NCI-H446 (cell line): ENCODE data around the gene PHPT1.
A peak's percentile ranks its signal among the peaks of the same experiment; 100 is the strongest.
"Not testable (repeated sequence)": the region's sequence is repeated elsewhere in the genome, so short reads cannot be mapped to it uniquely, and the experiment has no call there.

Experiments
- DNase-seq, 2 experiments: peaks; one replicate each; lab custom pipeline; 2025; lab: John Stamatoyannopoulos, UW

PHPT1 gene

DNA sequence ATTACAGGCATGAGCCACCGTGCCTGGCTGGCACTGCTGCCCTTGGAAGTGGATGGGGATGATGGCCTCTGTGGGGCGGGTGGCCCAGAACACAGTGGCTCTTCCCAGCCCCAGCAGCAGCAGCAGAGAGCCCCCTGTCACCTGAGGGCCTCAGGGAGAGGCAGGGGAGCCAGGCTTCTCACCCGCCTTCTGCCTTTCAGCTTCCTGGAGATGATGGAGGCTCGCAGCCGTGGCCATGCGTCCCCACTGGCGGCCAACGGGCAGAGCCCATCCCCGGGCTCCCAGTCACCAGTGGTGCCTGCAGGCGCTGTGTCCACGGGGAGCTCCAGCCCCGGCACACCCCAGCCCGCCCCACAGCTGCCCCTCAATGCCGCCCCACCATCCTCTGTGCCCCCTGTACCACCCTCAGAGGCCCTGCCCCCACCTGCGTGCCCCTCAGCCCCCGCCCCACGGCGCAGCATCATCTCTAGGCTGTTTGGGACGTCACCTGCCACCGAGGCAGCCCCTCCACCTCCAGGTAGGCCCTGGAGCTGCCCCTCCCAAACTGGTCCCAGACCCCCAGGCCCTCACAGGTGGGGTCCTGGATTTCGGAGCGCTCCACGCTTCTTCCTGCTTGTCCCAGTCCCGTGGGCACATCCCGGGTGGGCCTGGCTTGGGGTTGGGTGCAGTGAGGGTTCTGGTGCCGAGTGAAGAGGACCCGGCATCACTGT is 11.9 kb upstream of the PHPT1 start:
- no peak for DNase-seq

DNA sequence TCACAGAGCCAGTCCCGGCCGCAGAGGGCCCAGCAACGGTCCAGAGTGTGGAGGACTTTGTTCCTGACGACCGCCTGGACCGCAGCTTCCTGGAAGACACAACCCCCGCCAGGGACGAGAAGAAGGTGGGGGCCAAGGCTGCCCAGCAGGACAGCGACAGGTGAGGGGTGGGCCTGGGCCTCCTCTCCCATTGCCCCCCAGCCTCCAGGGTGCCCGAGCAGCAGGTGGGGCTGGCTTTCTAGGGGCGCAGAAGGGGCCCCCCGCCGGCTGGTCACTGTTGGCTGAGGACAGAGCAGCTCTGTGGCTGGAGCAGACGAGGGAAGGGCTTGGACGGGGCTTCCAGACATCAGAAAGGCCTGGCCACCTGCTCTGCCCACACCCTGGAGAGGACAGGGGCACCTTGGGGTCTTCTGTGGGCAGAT is 11.3 kb upstream of the PHPT1 start:
- DNase-seq: not testable (repeated sequence)

DNA sequence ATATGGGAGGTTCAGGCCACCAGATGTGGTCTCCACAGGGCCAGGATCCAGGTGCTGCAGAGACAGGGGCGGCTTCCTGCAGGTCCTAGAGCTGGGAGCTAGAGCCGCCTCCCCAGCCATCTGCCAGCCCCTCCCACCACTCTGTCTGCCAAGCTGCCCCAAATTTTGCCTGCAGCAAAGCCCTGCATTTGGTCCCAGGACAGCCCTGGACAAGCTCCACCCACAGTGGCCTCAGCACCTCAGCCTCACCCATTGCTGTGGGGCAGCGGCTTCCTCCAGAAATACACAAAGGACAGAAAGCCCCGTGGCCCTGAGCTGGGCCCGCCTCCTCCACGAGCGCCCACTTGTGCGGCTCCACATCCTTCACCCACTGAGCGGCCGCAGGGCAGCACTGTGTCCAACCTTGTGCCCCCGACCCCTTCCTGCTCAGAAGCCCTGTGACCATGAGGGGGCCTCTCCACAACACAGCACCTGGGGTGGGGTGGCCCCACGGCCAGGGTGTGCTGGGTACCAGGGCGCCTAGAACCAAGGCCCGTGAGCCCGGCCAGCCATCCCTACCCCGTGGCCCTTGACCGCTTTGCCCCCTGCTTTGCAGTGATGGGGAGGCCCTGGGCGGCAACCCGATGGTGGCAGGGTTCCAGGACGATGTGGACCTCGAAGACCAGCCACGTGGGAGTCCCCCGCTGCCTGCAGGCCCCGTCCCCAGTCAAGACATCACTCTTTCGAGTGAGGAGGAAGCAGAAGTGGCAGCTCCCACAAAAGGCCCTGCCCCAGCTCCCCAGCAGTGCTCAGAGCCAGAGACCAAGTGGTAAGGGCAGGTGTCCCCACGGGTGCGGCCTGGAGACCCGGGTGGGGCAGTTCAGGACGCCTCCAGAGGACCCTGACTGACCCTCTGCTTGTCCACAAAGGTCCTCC is 10.6 kb upstream of the PHPT1 start:
- DNase-seq: no peak

DNA sequence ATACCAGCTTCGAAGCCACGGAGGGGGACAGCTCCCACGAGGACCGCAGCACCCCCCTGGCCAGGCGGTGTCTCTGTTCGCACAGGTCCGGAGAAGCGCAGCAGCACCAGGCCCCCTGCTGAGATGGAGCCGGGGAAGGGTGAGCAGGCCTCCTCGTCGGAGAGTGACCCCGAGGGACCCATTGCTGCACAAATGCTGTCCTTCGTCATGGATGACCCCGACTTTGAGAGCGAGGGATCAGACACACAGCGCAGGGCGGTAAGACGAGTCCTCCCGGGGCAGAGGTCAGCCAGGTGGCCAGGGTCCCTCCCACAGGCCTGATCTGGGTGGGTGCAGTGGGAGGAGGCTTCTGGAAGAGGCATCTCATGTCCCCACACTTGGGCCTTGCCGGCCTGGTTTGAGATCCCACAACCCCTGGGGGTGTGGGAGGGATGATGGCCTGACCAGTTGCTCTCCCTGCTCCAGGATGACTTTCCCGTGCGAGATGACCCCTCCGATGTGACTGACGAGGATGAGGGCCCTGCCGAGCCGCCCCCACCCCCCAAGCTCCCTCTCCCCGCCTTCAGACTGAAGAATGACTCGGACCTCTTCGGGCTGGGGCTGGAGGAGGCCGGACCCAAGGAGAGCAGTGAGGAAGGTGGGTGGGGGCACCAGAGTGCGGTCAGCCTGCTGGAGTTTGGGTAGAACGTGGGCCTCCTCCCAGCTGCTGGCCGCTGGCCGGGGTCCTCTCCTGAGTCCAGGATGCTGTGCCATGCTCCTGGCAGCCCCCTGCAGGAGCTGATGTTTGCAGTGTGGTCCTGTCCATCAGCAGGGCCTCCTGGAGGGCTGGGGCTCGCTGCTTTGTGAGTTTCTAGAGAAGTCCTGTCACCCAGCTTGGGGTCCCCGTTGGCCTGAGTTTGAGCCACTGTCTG is 9.7 kb upstream of the PHPT1 start:
- DNase-seq: no peak

DNA sequence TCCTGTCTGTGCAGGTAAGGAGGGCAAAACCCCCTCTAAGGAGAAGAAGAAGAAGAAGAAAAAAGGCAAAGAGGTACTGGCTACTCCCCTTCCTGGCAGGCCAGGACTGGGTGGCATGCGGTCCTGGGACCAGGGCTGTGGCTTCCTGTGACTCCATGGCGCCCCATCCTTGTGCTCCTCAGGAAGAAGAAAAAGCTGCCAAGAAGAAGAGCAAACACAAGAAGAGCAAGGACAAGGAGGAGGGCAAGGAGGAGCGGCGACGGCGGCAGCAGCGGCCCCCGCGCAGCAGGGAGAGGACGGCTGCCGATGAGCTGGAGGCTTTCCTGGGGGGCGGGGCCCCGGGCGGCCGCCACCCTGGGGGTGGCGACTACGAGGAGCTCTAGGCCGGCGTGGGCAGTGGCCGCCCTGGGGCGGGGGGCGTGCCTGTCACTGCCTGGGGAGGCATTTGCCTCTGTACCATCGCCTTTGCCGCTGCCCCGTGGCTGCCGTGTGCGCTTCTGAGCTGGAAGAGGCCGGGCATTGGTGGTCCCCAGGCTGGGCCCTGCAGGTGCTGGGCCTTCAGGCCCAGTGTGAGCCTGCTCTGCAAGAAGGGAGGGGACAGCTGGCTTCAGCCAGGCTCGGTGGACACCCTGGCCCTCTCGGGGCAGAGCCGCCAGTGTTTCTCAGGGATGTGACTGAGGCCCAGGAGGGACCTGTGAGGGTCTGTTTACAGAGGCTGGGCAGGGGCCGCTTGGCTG is 8.9 kb upstream of the PHPT1 start:
- DNase-seq: no peak

DNA sequence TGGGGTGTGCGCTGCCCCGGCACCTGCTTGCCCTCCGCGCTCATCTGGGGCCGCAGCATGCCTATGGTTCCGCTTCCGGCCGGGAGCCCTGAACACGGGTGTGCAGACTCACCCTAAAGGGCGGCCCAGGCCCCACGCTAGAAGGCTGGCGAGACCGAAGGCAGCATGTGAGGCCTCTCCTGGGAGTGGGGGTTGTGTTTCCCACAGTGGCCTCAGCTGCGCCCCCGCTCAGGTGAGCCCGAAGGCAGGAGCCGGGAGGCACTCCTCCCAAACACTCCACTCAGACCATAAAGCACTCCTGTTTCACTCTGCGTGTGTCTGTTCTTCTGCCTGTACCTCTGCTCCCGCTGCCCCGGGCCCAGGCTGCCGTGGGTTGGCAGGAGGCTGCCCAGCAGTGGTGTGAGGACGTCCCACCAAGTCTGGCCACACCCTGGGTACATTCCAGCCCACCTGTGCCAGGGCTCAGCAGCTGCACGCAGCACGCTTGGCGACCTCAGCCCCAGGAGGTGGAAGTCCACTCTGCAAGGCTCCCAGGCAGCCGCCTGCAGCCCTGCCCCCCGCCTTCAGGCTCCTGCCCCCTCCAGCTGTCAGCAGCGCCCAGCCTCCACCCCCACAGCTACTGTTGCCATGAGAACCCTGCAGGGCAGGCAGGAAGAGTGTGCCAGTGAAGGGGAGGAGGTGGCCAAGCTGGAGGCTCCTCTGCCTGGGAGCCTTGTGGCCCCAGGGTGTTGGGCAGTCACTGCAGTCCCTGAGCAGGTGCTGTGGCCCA is 8.1 kb upstream of the PHPT1 start:
- peak; percentile 16 to 72 for DNase-seq

DNA sequence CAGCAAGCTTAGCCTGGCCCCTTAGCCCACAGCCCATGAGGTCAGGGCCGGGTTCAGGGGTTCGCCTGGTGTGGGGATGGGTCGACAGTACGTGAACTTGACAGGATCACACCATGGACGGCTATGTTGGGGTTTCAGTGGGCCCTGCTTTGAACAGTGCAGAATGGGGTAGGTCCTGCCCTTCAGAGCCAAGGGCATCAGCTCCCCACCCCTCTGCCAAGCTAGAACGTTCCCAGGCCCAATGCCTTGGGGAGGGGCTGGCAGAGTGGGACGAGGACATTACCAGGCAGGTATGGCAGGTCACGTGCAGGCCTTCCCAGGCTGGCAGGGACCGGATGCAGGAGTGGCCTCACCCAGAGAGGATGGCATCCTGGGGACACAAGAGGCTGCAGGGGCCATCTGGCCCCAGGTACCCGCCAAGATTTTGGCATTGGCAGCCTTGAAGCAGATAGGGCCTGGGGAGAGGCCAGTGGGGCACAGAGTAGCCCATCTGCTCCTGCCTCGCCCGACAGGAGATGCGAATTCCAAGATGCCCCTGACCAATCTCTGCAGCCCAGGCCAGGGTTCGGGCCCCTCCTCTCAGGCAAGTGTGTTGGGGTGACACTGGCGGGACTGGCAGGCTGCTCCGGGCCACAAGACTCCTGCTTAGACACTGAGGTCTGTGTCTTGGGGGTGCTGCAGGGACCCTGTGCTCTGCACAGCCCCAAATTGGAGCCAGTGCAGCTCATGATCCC is 7.4 kb upstream of the PHPT1 start:
- DNase-seq: peak in 1 of 2 experiments; percentile 58

DNA sequence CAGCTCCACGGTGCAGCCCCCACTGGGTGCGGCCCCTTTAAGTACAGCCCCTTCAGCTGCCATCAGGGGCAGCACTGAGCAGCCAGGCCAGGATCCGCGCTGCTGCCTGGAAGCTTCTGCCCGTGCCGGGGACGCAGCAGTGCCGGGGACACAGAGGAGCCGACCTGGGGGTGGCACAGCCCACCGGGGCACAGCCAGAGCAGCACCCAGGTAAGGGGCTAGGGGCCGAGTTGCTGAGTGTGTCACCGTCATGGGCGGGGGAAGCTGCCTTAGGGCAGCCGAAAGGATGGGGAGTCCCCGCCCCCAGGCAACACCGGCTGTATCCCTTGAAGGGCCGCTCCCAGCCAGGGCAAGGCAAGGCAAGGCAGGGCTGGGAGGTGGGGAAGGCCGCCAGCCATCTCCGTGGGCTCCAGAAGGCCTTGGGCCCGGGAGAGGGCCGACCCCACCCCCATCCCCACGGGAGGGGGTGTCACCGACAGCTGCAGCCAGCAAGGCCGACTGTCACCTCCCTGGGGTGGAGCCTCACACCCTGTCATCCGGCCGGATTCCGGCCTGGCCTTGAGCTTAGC is 6.7 kb upstream of the PHPT1 start, which contains the start of gene AJM1:
AJM1 (plus strand) TSS at position 99 of the 569 bp plus-strand sequence. CDS start 1,937 bp downstream, outside the sequence.
- peak; percentile 12 to 63 for DNase-seq

DNA sequence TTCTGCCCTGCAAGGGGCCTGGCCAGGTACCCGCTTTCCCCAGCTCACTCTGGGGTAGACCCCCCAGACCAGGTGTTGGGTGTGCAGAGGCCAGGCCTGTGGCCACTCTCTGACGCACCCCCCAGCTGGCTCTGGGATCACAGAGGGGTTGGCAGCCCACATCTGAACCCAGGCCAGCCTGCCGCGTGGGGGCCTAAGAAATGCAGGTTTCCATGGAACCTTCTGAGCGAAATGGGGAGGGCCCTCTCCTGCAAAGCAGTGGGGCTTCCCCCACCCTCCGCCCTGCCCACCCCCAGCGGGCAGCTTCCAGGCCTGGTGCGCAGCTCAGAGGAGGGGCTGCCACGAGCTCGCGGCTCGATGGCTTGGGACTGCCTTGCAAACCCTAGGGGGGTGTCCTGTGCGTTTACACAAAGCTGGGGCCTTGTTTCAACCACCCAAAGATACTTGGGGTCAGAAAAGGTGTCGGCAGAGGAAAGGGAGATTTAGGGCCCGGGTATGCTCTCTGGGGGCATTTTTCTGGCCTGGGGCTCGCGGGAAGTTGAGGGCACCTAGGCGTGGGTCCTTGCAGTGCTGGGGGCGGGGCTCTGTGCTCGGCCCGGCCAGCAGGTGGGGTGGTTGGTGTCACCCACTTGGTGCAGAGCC is 5.9 kb upstream of the PHPT1 start:
- DNase-seq: not testable (repeated sequence)

DNA sequence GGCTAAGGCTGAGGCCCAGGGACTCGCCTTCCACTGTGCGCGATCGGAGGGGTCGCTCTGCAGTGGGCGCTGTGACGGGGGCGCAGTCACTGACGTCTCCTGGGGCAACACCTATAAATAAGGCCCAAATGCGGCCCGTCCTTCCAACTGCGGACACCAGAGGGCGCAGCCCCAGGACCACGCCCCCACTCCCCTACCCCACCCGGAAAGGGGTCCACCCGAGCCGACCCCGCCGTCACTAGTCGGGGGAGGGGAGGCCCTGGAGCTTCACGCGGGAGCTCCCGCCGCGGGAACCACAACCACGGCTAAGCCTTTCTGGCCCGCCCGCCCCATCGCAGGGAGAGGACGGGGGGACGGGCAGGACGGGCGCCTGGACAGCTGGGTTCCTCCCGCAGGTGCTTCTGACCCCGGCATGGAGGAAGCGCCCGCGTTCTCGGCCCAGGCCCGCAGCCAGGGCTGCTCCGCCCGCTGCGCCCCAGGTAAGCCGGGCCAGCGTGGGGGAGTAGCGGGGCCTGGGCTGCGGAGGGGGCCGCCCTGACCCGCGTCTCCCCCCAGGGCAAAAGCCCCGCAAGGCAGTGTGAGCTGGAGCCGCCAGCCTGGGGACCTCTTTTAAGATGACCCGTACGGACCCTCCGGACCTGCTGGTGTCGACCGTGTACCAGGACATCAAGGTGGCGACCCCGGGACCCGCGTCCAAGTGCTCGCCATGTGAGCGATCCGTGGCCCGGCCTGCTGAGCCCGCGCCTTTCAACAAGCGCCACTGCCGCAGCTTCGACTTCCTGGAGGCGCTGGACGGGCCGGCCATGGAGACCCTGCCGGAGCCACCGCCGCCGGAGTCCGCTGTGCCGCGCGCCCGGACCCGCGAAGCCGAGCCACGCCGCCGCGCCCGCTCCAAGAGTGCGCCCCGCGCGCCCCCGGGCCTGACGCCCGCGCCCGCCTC is 5.1 kb upstream of the PHPT1 start:
- DNase-seq: not testable (repeated sequence)

DNA sequence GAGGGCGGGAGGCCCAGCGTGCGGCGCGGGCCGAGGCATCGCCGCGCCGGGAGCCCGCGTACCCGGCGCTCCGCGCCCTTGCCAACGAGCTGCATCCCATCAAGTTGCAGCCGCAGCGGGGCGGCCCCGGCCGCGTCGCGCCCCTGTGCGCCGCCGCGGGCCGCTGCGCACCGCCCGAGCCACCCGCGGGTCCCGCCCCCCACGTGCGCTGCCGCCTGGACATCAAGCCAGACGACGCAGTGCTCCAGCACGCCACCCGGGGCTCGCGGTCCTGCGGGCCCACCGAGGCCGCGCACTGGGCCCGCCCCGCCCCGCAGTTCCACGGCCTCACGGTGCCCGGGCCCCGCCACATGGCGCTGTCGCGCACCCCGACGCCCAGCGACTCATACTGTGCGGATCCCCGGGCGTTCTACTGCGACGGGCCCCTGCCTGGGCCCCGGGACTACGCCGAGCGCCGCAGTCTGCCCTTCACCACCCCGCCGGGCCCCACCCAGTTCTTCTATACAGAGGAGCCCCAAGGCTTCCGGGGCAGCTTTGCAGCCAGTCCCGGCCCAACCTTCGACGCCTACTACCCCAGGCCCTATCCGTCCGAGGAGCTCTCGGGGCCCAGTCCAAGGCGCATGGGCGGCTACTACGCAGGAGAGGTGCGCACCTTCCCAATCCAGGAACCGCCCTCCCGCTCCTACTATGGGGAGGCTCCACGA is 4.3 kb upstream of the PHPT1 start:
- DNase-seq: no peak

DNA sequence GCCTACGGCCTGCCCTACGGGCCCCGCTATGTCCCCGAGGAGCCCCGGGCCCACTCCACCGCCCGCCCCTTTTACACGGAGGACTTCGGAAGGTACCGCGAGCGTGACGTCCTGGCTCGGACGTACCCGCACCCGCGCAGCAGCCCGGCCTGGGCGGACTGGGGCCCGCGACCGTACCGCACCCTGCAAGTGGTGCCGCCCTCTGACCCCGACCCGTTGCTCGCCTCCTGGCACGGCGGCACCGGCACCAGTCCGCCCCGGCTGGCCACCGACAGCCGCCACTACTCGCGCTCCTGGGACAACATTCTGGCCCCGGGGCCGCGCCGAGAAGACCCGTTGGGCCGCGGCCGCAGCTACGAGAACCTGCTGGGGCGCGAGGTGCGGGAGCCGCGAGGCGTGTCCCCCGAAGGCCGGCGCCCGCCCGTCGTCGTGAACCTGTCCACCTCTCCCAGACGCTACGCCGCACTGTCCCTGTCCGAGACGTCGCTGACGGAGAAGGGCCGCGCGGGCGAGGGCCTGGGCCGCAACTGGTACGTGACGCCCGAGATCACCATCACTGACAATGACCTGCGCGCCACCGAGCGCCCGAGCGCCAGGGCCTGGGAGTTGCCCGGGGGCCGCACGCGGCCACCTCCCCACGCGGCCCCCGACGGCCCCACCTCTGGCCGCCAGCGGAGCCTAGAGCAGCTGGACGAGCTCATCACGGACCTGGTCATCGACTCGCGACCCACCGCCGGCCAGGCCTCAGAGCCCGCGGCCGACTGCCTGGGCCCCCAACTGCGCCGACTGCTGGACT is 3.5 kb upstream of the PHPT1 start:
- no peak for DNase-seq

DNA sequence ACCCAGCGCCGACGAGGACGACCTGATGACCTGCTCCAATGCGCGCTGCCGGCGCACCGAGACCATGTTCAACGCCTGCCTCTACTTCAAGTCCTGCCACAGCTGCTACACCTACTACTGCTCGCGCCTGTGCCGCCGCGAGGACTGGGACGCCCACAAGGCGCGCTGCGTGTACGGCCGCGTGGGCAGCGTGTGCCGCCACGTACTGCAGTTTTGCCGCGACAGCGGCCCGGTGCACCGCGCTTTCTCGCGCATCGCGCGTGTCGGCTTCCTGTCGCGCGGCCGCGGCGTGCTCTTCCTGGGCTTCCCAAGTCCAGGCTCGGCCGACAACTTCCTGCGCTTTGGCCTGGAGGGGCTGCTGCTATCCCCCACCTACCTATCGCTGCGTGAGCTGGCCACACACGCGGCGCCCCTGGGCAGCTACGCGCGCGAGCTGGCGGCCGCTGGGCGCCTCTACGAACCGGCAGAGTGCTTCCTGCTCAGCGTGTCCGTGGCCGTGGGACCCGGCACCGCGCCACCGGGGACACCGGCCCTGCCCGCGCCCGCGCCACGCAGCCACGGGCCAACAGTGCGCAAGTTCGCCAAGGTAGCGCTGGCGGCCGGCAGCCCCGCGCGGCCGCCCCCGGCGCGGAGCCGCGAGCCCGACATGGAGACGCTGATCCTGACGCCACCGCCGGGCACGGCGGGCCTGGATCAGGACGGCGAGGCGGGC is 2.7 kb upstream of the PHPT1 start:
- DNase-seq: no peak

DNA sequence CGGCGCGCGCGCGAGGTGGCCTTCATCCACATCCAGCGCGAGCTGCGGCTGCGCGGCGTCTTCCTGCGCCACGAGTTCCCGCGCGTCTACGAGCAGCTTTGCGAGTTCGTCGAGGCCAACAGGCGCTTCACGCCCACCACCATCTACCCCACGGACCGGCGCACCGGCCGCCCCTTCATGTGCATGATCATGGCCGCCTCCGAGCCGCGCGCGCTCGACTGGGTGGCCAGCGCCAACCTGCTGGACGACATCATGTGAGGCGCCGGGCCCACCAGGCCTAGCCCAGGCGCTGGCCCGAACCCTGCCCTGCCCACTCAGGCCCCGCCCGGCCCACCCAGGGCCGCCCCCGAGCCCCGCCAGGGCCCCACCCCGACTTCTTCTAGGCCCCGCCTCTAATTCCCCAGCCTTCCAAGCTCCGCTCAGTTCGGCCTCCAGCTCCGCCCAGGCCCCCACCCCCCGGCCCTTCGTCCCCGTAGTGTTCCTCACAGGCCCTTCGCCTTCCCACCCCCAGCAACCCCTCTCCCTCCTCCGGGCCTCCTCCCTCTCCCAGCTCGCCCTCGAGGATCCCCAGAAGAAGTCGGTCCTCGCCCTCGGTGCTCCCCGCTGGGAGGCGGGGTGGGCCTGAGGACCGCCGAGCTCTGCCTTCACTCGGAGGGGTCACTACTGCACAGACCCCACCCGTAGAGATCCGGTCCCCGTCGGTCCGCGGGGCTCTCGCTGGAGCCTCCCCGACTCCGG is 2.0 kb upstream of the PHPT1 start:
- DNase-seq: no peak

DNA sequence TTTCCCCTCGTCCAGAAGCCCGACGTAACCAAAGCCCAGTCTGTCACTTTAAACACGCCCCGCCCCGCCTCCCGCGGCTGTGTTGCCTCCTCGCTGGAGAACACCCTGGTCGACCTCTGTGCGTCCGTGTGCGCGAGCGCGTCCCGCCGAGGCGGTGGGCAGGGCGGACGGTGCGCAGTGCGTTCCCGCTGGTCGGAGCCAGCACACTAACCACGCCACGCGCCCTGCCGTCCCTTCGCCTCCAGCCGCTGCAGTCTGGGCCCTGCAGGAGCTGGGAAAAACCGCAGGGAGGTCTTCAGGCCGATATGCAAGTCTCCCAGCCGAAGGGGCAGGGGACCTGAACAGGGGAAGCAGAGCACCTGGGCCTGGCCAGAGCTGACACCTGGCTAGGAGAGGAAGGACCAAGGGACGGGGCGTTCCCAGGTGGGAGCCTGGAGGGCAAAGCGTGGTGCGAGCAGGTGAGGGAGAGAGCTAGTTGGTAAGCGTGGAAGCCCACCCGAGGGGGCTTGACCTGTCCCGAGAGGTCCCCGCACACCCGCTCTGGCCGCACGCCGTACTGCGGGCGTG is 1.3 kb upstream of the PHPT1 start:
- DNase-seq: peak in 1 of 2 experiments; percentile 64
